SK-N-MC (cell line): Measurements from ENCODE around the gene KIAA1217.

ENCODE experiments used
- DNase-seq: peaks from one replicate; pipeline ENCODE4 v3.0.0-alpha.2; 2011; ENCODE audit warnings: low read depth, low spot score
- H3K27ac ChIP-seq: fragments of 200-600 bp; sonication (generic); 2 replicates; pipeline ENCODE4 v1.5.1; 2016; ENCODE audit warnings: mixed run types
- H3K36me3 ChIP-seq: fragments of 200-600 bp; sonication (generic); 2 replicates; pipeline ENCODE4 v1.6.1; 2017; ENCODE audit warnings: antibody characterized with exemption, low read length, mixed read lengths; ENCODE audit not compliant: insufficient read depth
- H3K4me3 ChIP-seq: fragments of 200-600 bp; sonication (generic); 2 replicates; pipeline ENCODE4 v1.5.1; 2016
- H3K9ac ChIP-seq: fragments of 200-600 bp; sonication (generic); 2 replicates; pipeline ENCODE4 v1.8.0; 2017; ENCODE audit warnings: mixed run types, mixed read lengths; ENCODE audit not compliant: insufficient read length
- H3K9me3 ChIP-seq: fragments of 200-600 bp; sonication (generic); 2 replicates; pipeline ENCODE4 v1.6.1; 2017; ENCODE audit warnings: low read depth, mild to moderate bottlenecking, antibody characterized with exemption, low read length, moderate library complexity, mixed read lengths
- EZH2 ChIP-seq: fragments of 200-600 bp; sonication (generic); IDR thresholded peaks from one replicate; pipeline ENCODE4 v1.6.1; 2017; ENCODE audit warnings: antibody characterized with exemption
- FOXP2 ChIP-seq: optimal IDR thresholded peaks from 2 replicates; pipeline ENCODE3; 2011; ENCODE audit warnings: mild to moderate bottlenecking, moderate library complexity; ENCODE audit not compliant: insufficient read depth; ENCODE audit errors: extremely low read length, control extremely low read depth
- POLR2AphosphoS5 ChIP-seq: IDR thresholded peaks from 2 replicates; pipeline ENCODE4 v1.6.1; 2012; ENCODE audit warnings: mild to moderate bottlenecking, low read depth, low read length, borderline replicate concordance

Gene KIAA1217

GRCh38 chr10:24448351-24448999, 239.5 kb downstream of the KIAA1217 start:
- Histone ChIP-seq H3K36me3 (no peaks in the 10 kb centered on the region), H3K4me3 (no peak overlapping the region; the same call in 1 of the 2 replicates), H3K27ac (peak overlapping the region; percentile 92), H3K9me3 (no peaks in the 10 kb centered on the region), H3K9ac (no peak overlapping the region)
- TF ChIP-seq EZH2 (no peak), POLR2AphosphoS5 (no peak), FOXP2 (no peak)
- no peak for DNase-seq

- TF ChIP-seq FOXP2 (no peak), EZH2 (no peak), POLR2AphosphoS5 (no peak; the same call in 1 of the 2 replicates)
- H3K27ac ChIP-seq, result peak overlapping the region; percentile 92
- no peaks in the 10 kb centered on the region for H3K36me3 ChIP-seq
- peak overlapping the region; percentile 70 for H3K9ac ChIP-seq
- H3K4me3 ChIP-seq, result peak overlapping the region; percentile 77
- H3K9me3 ChIP-seq, result no peaks in the 10 kb centered on the region
- DNase-seq, result no peak
These were observed 240.4 kb downstream of the KIAA1217 start for GRCh38 chr10:24449321-24449740.

GRCh38 chr10:24449769-24450310, 240.9 kb downstream of the KIAA1217 start:
- TF ChIP-seq EZH2 (no peak), POLR2AphosphoS5 (no peak), FOXP2 (no peak)
- peak overlapping the region; percentile 92 for H3K27ac ChIP-seq
- peak overlapping the region; percentile 70 for H3K9ac ChIP-seq
- DNase-seq, result no peak
- H3K9me3 ChIP-seq, result no peaks in the 10 kb centered on the region
- peak overlapping the region; percentile 77 for H3K4me3 ChIP-seq
- no peaks in the 10 kb centered on the region for H3K36me3 ChIP-seq

GRCh38 chr10:24451325-24451820, 242.4 kb downstream of the KIAA1217 start:
- peak overlapping the region; percentile 31; the same call in 1 of the 2 replicates for H3K27ac ChIP-seq
- DNase-seq, result no peak
- no peaks in the 10 kb centered on the region for H3K36me3 ChIP-seq
- TF ChIP-seq FOXP2, result no peak
- TF ChIP-seq EZH2, result no peak
- no peaks in the 10 kb centered on the region for H3K9me3 ChIP-seq
- no peak overlapping the region; the same call in 1 of the 2 replicates for H3K4me3 ChIP-seq
- H3K9ac ChIP-seq, result no peak overlapping the region

GRCh38 chr10:24452030-24452429, 243.1 kb downstream of the KIAA1217 start:
- Histone ChIP-seq H3K9me3 (no peaks in the 10 kb centered on the region), H3K27ac (no peak overlapping the region), H3K4me3 (no peak overlapping the region)

GRCh38 chr10:24453404-24453830, 244.5 kb downstream of the KIAA1217 start:
- Histone ChIP-seq H3K9me3 (no peaks in the 10 kb centered on the region), H3K9ac (peak overlapping the region; percentile 53), H3K27ac (peak overlapping the region; percentile 97), H3K36me3 (no peaks in the 10 kb centered on the region), H3K4me3 (peak overlapping the region; percentile 55)
- DNase-seq, result no peak
- no peak for TF ChIP-seq POLR2AphosphoS5
- no peak for TF ChIP-seq FOXP2
- no peak for TF ChIP-seq EZH2

More at GRCh38 chr10:24452030-24452429, 243.1 kb downstream of the KIAA1217 start:
- no peak for DNase-seq
- Histone ChIP-seq H3K9ac (no peak overlapping the region), H3K36me3 (no peaks in the 10 kb centered on the region)
- TF ChIP-seq FOXP2 (no peak), POLR2AphosphoS5 (no peak), EZH2 (no peak)

- Histone ChIP-seq H3K4me3 (peak overlapping the region; percentile 55), H3K27ac (peak overlapping the region; percentile 97), H3K9ac (peak overlapping the region; percentile 28), H3K9me3 (no peaks in the 10 kb centered on the region), H3K36me3 (no peaks in the 10 kb centered on the region)
- no peak for TF ChIP-seq POLR2AphosphoS5
- no peak for TF ChIP-seq FOXP2
- TF ChIP-seq EZH2, result no peak
- no peak for DNase-seq
These were observed 245.0 kb downstream of the KIAA1217 start for GRCh38 chr10:24453973-24454372.

- Histone ChIP-seq H3K4me3 (peak overlapping the region; percentile 51), H3K9ac (no peak overlapping the region), H3K9me3 (no peaks in the 10 kb centered on the region), H3K27ac (peak overlapping the region; percentile 97), H3K36me3 (no peaks in the 10 kb centered on the region)
- no peak for TF ChIP-seq FOXP2
- TF ChIP-seq EZH2, result no peak
- no peak for TF ChIP-seq POLR2AphosphoS5
- DNase-seq, result no peak
These were observed 246.5 kb downstream of the KIAA1217 start for GRCh38 chr10:24455447-24455846.
